GM19099 (cell line): ENCODE data around the gene PRKG1.

ENCODE experiments used
- POLR2A ChIP-seq: IDR thresholded peaks from 3 replicates; pipeline ENCODE4 v1.6.1; 2011; ENCODE audit warnings: low read depth; ENCODE audit not compliant: insufficient read length; ENCODE audit errors: extremely low read depth

Gene PRKG1

GRCh38 chr10:51074238-51075028, at the start of gene PRKG1:
Gene PRKG1 (plus strand): TSS chr10:51074487.
- no peak for TF ChIP-seq POLR2A

GRCh38 chr10:51028420-51028819, 45.9 kb upstream of the PRKG1 start:
- TF ChIP-seq POLR2A: no peak

GRCh38 chr10:51029172-51029641, 45.1 kb upstream of the PRKG1 start:
- no peak for TF ChIP-seq POLR2A

- no peak for TF ChIP-seq POLR2A
Measured at GRCh38 chr10:51030480-51030879, 43.8 kb upstream of the PRKG1 start.

GRCh38 chr10:51031950-51032349, 42.3 kb upstream of the PRKG1 start:
- TF ChIP-seq POLR2A: no peak

- TF ChIP-seq POLR2A: no peak
Measured at GRCh38 chr10:51034769-51035168, 39.5 kb upstream of the PRKG1 start.

- TF ChIP-seq POLR2A: no peak
Measured at GRCh38 chr10:51035344-51035743, 38.9 kb upstream of the PRKG1 start.

- TF ChIP-seq POLR2A: no peak
Measured at GRCh38 chr10:51045871-51046270, 28.4 kb upstream of the PRKG1 start.

GRCh38 chr10:51046654-51047053, 27.6 kb upstream of the PRKG1 start:
- TF ChIP-seq POLR2A: no peak

- no peak for TF ChIP-seq POLR2A
Measured at GRCh38 chr10:51047857-51048256, 26.4 kb upstream of the PRKG1 start.

- TF ChIP-seq POLR2A: no peak
Measured at GRCh38 chr10:51048792-51049191, 25.5 kb upstream of the PRKG1 start.

GRCh38 chr10:51052163-51052562, 22.1 kb upstream of the PRKG1 start:
- no peak for TF ChIP-seq POLR2A

GRCh38 chr10:51057925-51058324, 16.4 kb upstream of the PRKG1 start:
- TF ChIP-seq POLR2A: no peak

GRCh38 chr10:51063166-51063565, 11.1 kb upstream of the PRKG1 start:
- no peak for TF ChIP-seq POLR2A

GRCh38 chr10:51063659-51064535, 10.4 kb upstream of the PRKG1 start:
- TF ChIP-seq POLR2A: no peak

- no peak for TF ChIP-seq POLR2A
Measured at GRCh38 chr10:51066231-51066630, 8.1 kb upstream of the PRKG1 start.
